ENCODE data around the gene RNF157. TPM values are rescaled to one million over a fixed set of nuclear protein-coding genes. Genes with fewer than 3 reads are reported as not detected.
A peak's percentile ranks its signal among the peaks of the same experiment; 100 is the strongest.

RNF157 gene
- polyA plus RNA-seq, 1 experiment, result 0.50 TPM

DNA sequence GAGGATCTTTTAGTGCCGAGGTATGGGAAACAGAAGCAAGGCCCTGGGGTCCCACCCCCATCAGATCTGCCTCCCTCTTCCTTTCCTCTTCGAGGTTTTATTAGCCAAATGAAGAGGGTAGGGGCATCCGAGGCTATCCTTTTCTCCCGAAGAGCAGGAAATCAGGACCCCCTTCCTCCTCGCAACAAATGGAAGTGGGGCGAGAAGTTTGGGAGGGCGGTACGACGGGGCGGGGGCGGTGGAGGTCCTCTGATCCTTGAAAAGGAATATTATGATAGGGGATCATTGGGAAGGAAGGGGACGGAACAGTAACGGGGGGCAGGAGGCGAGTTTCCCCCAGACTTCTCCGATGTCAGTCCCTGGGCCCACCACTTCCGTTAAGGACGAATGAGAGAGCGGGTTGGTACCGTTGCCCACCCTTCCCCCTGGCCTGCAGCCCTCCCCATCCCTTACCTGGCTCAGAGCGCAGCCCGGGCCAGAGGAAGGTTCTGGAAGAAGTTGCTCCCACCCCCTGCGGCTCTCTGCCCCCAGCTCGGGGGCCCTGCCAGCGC is 99.6 kb downstream of the RNF157 start:
- CTCF ChIA-PET, result interaction anchor here (1.8 to 3.7 kb wide), 4 partner anchors 12 to 139 kb away, joined by 5 to 16 read pairs (median 7); no protein-coding TSS in a partner anchor
- no peak for DNase-seq (ENCODE audit: low read depth)
- Histone ChIP-seq H3K27me3 (ENCODE audit: control insufficient read depth, insufficient read depth, low read length) (peaks cover 30% of the 10 kb centered on the region), H3K4me3 (ENCODE audit: low read depth, low read length) (peak overlapping the region; percentile 52), H3K36me3 (ENCODE audit: control insufficient read depth, insufficient read depth, low read length) (no peaks in the 10 kb centered on the region)
- TF ChIP-seq, protein P1, sequence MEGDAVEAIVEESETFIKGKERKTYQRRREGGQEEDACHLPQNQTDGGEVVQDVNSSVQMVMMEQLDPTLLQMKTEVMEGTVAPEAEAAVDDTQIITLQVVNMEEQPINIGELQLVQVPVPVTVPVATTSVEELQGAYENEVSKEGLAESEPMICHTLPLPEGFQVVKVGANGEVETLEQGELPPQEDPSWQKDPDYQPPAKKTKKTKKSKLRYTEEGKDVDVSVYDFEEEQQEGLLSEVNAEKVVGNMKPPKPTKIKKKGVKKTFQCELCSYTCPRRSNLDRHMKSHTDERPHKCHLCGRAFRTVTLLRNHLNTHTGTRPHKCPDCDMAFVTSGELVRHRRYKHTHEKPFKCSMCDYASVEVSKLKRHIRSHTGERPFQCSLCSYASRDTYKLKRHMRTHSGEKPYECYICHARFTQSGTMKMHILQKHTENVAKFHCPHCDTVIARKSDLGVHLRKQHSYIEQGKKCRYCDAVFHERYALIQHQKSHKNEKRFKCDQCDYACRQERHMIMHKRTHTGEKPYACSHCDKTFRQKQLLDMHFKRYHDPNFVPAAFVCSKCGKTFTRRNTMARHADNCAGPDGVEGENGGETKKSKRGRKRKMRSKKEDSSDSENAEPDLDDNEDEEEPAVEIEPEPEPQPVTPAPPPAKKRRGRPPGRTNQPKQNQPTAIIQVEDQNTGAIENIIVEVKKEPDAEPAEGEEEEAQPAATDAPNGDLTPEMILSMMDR (IDR thresholded peaks at IDR 0.05; ENCODE audit: insufficient read depth, low read depth, low read length), result no peak
- POLR2A ChIA-PET, result no interaction called here

DNA sequence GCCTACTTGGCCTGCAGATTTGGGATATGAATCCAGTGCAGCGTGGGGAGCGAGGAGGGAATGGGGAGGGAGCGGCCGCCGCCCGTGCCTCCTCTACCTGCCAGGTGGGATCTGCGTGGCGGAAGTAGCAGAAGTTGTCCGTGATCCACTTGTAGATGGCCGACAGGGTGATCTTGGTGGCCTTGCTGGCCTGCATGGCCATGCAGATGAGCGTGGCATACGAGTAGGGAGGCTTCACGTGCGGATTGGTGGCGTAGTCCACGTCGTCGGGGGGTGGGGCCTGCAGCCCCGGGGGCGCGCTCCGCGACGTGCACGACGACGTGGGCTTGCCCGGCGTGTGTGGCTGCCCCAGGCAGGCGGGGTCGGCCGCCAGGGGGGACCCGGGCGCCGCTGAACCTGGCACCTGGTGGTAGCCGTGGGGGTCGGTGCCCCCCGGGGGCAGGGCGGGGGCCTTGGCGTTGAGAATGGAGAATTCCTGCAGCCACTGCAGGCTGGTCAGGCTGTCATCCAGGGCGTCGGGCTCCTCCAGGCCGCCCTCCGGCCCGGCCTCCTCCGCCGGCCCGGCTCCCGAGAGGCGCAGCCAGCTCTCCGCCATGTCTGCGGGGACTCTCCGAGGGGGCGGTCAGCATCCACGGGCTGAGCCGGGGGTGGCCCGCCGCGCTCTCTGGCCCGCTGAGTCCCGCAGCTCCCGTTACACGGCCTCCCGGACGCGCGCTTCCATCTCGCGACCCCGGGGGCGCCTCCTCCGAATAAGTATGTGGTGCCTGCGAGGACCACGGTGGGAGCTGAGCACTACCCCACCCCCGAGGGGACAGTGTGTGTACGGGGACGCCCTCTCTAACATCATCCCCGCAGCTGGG is 100.3 kb downstream of the RNF157 start:
- TF ChIP-seq, protein P1 (IDR thresholded peaks at IDR 0.05; ENCODE audit: insufficient read depth, low read depth, low read length), result no peak
- Histone ChIP-seq H3K27me3 (ENCODE audit: control insufficient read depth, insufficient read depth, low read length) (peaks cover 30% of the 10 kb centered on the region), H3K4me3 (ENCODE audit: low read depth, low read length) (no peak overlapping the region), H3K36me3 (ENCODE audit: control insufficient read depth, insufficient read depth, low read length) (no peaks in the 10 kb centered on the region)
- CTCF ChIA-PET, result interaction anchor here (1.9 kb wide), 1 partner anchor 42 kb away, joined by 7 read pairs; no protein-coding TSS in a partner anchor
- no peak for DNase-seq (ENCODE audit: low read depth)
- POLR2A ChIA-PET, result no interaction called here

DNA sequence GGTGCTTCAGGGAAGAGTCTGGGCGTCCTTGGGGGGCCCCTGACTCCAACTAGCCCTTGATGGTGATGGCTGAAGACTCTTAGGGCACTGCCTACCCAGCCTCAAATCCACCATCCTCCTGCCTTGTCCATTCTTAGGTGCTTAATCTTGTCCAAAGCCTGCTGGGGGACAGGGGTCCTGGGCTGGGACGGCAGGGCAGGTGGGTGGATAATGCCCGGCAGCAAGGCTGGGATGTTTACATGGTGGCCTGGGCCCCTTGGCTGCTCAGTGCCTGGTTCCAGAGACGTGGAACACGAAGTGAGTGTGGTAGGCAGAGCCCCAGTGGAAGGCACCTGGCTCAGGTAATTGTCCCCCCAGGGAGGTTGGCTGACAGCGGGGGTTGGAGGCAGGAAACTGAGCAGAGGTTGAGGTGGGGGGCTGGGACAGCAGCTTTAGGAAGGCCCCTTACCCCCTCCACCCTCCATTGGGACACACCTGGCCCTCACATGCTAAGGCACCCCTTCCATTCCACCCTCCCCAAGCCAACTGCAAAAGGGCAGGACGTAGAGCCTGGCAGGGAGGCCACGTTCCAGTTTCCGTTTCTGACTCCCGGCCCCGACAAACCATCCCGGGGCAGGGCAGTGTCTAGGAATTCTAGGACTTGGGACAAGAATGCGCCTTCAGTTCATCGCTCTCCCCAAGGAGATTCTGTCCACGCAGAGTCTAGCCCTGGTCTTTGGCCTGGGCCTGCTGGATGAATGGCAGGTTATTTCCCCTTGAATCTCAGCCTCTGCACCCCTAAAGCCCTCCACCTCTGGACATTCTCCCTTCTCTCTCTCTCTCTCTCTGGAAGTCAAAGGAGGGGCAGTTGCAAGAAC is 101.2 kb downstream of the RNF157 start:
- ChIA-PET POLR2A (no interaction called here), CTCF (no interaction called here)
- Histone ChIP-seq H3K27me3 (ENCODE audit: control insufficient read depth, insufficient read depth, low read length) (peaks cover 33% of the 10 kb centered on the region), H3K4me3 (ENCODE audit: low read depth, low read length) (no peak overlapping the region), H3K36me3 (ENCODE audit: control insufficient read depth, insufficient read depth, low read length) (no peaks in the 10 kb centered on the region)
- TF ChIP-seq, protein P1 (IDR thresholded peaks at IDR 0.05; ENCODE audit: insufficient read depth, low read depth, low read length), result no peak
- DNase-seq (ENCODE audit: low read depth), result no peak

DNA sequence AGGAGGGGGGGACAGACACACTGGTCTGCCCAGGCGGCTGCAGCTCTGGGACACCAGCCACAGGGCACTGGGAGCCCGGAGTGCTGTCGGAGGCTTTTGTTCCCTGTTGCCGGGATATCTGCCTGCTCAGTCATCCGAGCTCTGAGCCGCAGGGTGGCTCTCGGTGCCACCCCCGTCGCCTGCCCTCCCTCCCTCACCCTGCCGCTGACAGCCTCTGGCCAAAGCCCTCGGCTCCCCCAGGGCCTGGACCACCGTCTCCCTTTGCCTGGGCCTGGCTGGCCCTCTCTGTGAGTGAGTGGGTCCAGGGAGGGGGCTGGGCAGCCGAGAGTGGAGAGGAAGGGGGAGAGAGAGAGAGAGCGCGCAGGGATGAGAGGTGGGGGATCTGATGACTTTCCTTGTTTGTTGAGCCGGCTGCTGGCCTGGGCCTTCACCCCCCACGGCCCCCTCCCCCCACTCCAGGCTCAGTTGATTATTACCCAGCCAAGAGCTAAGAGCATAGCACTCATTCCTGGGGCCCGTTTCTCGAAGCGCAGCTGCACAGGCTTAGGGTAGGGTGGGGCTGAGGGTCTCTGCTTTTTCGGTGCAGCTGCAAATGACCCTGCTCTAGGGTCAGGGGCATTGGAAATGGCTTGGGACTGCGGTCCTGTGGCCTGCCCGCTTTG is 101.9 kb downstream of the RNF157 start:
- no peak overlapping the region for H3K4me3 ChIP-seq (ENCODE audit: low read depth, low read length)
- DNase-seq (ENCODE audit: low read depth), result no peak
- POLR2A ChIA-PET, result no interaction called here
- CTCF ChIA-PET, result no interaction called here
- TF ChIP-seq, protein P1 (IDR thresholded peaks at IDR 0.05; ENCODE audit: insufficient read depth, low read depth, low read length), result no peak
- H3K36me3 ChIP-seq (ENCODE audit: control insufficient read depth, insufficient read depth, low read length), result no peaks in the 10 kb centered on the region
- peaks cover 33% of the 10 kb centered on the region for H3K27me3 ChIP-seq (ENCODE audit: control insufficient read depth, insufficient read depth, low read length)
